Activated naive CD8-positive, alpha-beta T cell treated with anti-CD3 and anti-CD28 coated beads for 36 hours (primary cell): Measurements from ENCODE around the gene CALML4. TPM values are rescaled to one million over a fixed set of nuclear protein-coding genes. Genes with fewer than 3 reads are reported as not detected.
"Not testable (repeated sequence)": the region's sequence is repeated elsewhere in the genome, so short reads cannot be mapped to it uniquely, and the experiment has no call there.

Source experiments
- DNase-seq: peaks from one replicate; pipeline ENCODE4 v3.0.0; 2021
- H3K27ac Mint-ChIP-seq: one replicate; pipeline ENCODE4 v1.8.0; 2022; ENCODE audit warnings: mild to moderate bottlenecking, moderate library complexity, mixed read lengths
- H3K27me3 Mint-ChIP-seq: one replicate; pipeline ENCODE4 v1.8.0; 2022; ENCODE audit warnings: mild to moderate bottlenecking, mixed read lengths
- H3K36me3 Mint-ChIP-seq: one replicate; pipeline ENCODE4 v1.8.0; 2021; ENCODE audit warnings: mild to moderate bottlenecking, mixed read lengths
- H3K4me1 Mint-ChIP-seq: one replicate; pipeline ENCODE4 v1.8.0; 2021; ENCODE audit warnings: mixed read lengths
- H3K4me3 Mint-ChIP-seq: one replicate; pipeline ENCODE4 v1.8.0; 2022; ENCODE audit warnings: mild to moderate bottlenecking, moderate library complexity, mixed read lengths
- H3K9me3 Mint-ChIP-seq: one replicate; pipeline ENCODE4 v1.8.0; 2022; ENCODE audit warnings: mixed read lengths
- total RNA-seq, 2 experiments: library from RNA; stranded (reverse); gene quantifications; one replicate each; pipeline ENCODE4 v1.2.3, GENCODE V29; 2021

CALML4 gene
- total RNA-seq, 2 experiments from 2014 or later: 5.4 to 7.4 TPM

- Mint-ChIP-seq H3K4me3 (peak within 1 kb of the TSS; percentile 92), H3K9me3 (no peaks in the 10 kb centered on the region), H3K4me1 (peaks cover 35% of the 10 kb centered on the region), H3K27me3 (no peaks in the 10 kb centered on the region), H3K27ac (peak within 1 kb of the TSS; percentile 98), H3K36me3 (peaks cover 35% of the 10 kb centered on the region)
- peak; percentile 90 for DNase-seq
These were observed 24.4 kb upstream of the CALML4 start, which contains the start of gene CLN6 for GRCh38 chr15:68229386-68230156. Gene CLN6, minus strand, starts transcription at chr15:68229728. Its CDS starts 144 bp downstream, at chr15:68229584.

GRCh38 chr15:68228971-68229385 is 23.8 kb upstream of the CALML4 start:
- no peaks in the 10 kb centered on the region for H3K9me3 Mint-ChIP-seq
- DNase-seq: no peak
- peak overlapping the region; percentile 91 for H3K27ac Mint-ChIP-seq
- H3K36me3 Mint-ChIP-seq: peaks cover 38% of the 10 kb centered on the region
- no peaks in the 10 kb centered on the region for H3K27me3 Mint-ChIP-seq
- peak overlapping the region; percentile 92 for H3K4me3 Mint-ChIP-seq
- H3K4me1 Mint-ChIP-seq: peaks cover 36% of the 10 kb centered on the region

DNA sequence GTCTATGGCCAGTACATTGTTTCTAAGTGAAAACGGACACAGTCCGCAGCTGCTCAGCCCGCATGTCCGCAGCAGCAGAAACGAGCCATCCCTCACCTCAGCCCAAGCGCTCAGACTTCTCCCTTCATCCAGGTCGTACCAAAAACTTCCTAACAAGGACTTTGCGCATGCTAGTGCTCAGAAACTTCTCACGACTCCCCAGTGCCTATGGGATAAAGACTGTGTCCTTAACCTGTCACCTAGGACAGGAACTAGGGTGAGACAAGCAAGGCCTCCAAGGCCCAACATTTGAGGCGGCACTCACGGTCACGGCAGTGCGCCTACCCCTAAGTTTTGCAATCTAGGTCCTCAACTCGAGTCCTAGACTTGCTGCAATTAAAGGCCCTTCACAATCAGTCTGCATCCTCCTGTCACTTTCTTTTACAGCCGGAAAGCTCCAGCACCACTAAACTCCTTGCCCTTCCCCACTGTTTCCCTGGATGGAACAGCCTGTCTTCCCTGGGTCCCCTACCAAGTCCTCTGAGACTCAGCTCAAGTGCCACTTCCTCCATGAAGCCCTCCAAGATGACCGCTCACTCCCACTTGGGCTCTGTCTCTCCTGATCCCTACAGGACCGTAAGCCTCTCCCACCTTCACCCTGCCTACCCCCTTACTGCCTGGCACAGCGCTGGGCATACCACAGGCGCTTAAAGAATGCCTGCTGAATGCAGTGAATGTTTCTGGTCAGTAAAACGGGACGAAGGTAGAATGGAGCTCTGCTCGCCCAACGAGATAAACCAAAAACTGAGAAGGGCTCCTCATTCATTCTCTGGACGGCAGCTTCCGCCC is 23.2 kb upstream of the CALML4 start:
- H3K9me3 Mint-ChIP-seq: no peaks in the 10 kb centered on the region
- H3K36me3 Mint-ChIP-seq: peaks cover 39% of the 10 kb centered on the region
- H3K27me3 Mint-ChIP-seq: no peaks in the 10 kb centered on the region
- peak overlapping the region; percentile 91 for H3K27ac Mint-ChIP-seq
- H3K4me1 Mint-ChIP-seq: peaks cover 36% of the 10 kb centered on the region
- peak overlapping the region; percentile 92 for H3K4me3 Mint-ChIP-seq
- DNase-seq: no peak

- H3K4me3 Mint-ChIP-seq: peak overlapping the region; percentile 92
- H3K27ac Mint-ChIP-seq: peak overlapping the region; percentile 36
- peaks cover 39% of the 10 kb centered on the region for H3K4me1 Mint-ChIP-seq
- H3K9me3 Mint-ChIP-seq: no peaks in the 10 kb centered on the region
- no peak for DNase-seq
- H3K36me3 Mint-ChIP-seq: peaks cover 45% of the 10 kb centered on the region
- no peaks in the 10 kb centered on the region for H3K27me3 Mint-ChIP-seq
These were observed 22.6 kb upstream of the CALML4 start for GRCh38 chr15:68227643-68228142.

- Mint-ChIP-seq H3K36me3 (peaks cover 49% of the 10 kb centered on the region), H3K4me3 (peak overlapping the region; percentile 37), H3K4me1 (peaks cover 35% of the 10 kb centered on the region)
- not testable (repeated sequence) for DNase-seq, H3K9me3 Mint-ChIP-seq, H3K27me3 Mint-ChIP-seq, H3K27ac Mint-ChIP-seq
These were observed 20.3 kb upstream of the CALML4 start for GRCh38 chr15:68225442-68225841.

DNA sequence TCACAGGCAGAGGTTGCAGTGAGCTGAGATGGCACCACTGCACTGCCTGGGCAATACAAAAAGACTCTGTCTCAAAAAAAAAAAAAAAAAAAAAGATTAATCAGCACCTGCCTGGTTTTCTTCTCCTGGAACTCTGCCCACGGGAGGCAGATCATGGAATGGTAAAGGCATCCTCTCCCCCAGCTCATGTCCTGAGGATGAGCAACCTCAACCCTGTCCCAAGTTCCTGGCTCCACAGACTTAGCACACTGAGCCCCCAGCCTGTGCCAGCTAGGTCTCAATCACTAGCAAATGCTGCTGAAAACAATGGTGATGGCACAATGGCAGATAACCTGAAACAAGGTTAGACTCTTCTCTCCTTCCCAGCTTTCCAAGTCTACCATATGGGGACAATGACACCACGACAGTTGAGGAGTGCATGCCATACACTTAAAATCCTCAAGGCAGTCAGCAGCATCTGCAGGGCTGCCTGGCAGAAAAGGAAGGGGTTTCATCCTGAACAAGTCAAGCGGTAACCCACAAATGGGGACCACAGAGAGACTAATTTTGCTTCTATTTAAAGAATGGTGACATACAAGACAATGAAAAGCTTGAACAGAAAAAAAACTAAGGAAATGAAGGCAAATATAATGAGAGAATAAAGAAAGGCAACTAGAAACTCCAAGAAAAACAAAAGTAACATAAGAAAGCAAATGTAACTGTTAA is 19.6 kb upstream of the CALML4 start:
- DNase-seq: no peak
- Mint-ChIP-seq H3K4me3 (no peak overlapping the region), H3K27ac (no peak overlapping the region), H3K9me3 (no peaks in the 10 kb centered on the region), H3K27me3 (no peaks in the 10 kb centered on the region), H3K4me1 (peaks cover 28% of the 10 kb centered on the region), H3K36me3 (peaks cover 49% of the 10 kb centered on the region)

GRCh38 chr15:68224108-68224507 is 19.0 kb upstream of the CALML4 start:
- no peak for DNase-seq
- H3K4me1 Mint-ChIP-seq: peaks cover 28% of the 10 kb centered on the region
- no peak overlapping the region for H3K4me3 Mint-ChIP-seq
- H3K9me3 Mint-ChIP-seq: no peaks in the 10 kb centered on the region
- no peaks in the 10 kb centered on the region for H3K27me3 Mint-ChIP-seq
- peaks cover 49% of the 10 kb centered on the region for H3K36me3 Mint-ChIP-seq
- H3K27ac Mint-ChIP-seq: no peak overlapping the region

DNA sequence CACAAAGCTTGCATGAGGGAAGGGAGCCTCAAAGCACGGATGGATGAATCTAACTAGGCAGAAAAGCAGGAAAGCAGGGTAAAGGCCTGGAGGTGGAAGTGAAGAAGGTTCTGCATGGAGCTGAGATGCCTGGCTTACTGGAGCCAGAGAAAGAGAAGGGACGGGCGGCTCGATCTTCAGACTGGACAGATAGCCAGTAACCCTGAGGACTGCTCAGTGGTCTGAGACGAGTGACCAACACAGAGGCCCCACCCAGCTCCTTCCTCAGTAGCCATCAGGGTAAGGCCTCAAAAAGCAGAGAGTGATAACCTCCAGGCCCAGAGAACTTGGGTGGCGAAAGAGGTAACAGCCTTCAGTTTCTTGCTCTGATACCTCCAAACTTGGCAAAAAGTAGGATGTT is 18.0 kb upstream of the CALML4 start:
- DNase-seq: no peak
- H3K36me3 Mint-ChIP-seq: peaks cover 47% of the 10 kb centered on the region
- no peaks in the 10 kb centered on the region for H3K27me3 Mint-ChIP-seq
- no peak overlapping the region for H3K4me3 Mint-ChIP-seq
- no peaks in the 10 kb centered on the region for H3K9me3 Mint-ChIP-seq
- H3K4me1 Mint-ChIP-seq: peaks cover 24% of the 10 kb centered on the region
- no peak overlapping the region for H3K27ac Mint-ChIP-seq

- not testable (repeated sequence) for H3K27ac Mint-ChIP-seq, H3K9me3 Mint-ChIP-seq, DNase-seq, H3K27me3 Mint-ChIP-seq, H3K4me3 Mint-ChIP-seq
- Mint-ChIP-seq H3K4me1 (peaks cover 17% of the 10 kb centered on the region), H3K36me3 (peaks cover 46% of the 10 kb centered on the region)
These were observed 17.3 kb upstream of the CALML4 start for GRCh38 chr15:68222432-68222743.

DNA sequence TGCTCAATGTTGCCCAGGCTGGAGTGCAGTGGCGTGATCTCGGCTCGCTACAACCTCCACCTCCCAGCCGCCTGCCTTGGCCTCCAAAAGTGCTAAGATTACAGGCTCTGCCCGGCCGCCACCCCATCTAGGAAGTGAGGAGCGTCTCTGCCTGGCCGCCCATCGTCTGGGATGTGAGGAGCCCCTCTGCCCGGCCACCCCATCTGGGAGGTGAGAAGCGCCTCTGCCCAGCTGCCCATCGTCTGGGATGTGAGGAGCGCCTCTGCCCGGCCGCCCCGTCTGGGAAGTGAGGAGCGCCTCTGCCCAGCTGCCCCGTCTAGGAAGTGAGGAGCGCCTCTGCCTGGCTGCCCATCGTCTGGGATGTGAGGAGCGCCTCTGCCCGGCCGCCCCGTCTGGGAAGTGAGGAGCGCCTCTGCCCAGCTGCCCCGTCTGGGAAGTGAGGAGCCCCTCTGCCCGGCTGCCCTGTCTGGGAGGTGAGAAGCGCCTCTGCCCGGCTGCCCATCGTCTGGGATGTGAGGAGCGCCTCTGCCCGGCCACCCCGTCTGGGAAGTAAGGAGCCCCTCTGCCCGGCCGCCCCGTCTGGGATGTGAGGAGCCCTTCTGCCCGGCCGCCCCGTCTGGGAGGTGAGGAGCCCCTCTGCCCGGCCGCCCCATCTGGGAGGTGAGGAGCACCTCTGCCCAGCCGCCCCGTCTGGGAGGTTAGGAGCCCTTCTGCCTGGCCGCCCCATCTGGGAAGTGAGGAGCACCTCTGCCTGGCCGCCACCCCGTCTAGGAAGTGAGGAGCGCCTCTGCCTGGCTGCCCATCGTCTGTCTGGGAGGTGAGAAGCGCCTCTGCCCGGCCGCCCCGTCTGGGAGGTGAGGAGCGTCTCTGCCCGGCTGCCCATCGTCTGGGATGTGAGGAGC is 16.6 kb upstream of the CALML4 start:
- H3K36me3 Mint-ChIP-seq: peaks cover 40% of the 10 kb centered on the region
- not testable (repeated sequence) for DNase-seq, H3K27ac Mint-ChIP-seq, H3K4me3 Mint-ChIP-seq, H3K9me3 Mint-ChIP-seq, H3K27me3 Mint-ChIP-seq
- H3K4me1 Mint-ChIP-seq: peaks cover 14% of the 10 kb centered on the region

- H3K4me1 Mint-ChIP-seq: peaks cover 14% of the 10 kb centered on the region
- no peaks in the 10 kb centered on the region for H3K9me3 Mint-ChIP-seq
- no peak overlapping the region for H3K4me3 Mint-ChIP-seq
- H3K27ac Mint-ChIP-seq: no peak overlapping the region
- H3K27me3 Mint-ChIP-seq: no peaks in the 10 kb centered on the region
- peaks cover 39% of the 10 kb centered on the region for H3K36me3 Mint-ChIP-seq
- no peak for DNase-seq
These were observed 15.8 kb upstream of the CALML4 start for GRCh38 chr15:68220967-68221366.

- Mint-ChIP-seq H3K4me3 (no peak overlapping the region), H3K27ac (no peak overlapping the region), H3K9me3 (no peaks in the 10 kb centered on the region), H3K4me1 (peaks cover 14% of the 10 kb centered on the region), H3K27me3 (no peaks in the 10 kb centered on the region), H3K36me3 (peaks cover 39% of the 10 kb centered on the region)
- no peak for DNase-seq
These were observed 15.4 kb upstream of the CALML4 start for GRCh38 chr15:68220489-68220888.

- Mint-ChIP-seq H3K9me3 (no peaks in the 10 kb centered on the region), H3K4me3 (no peak overlapping the region), H3K36me3 (peaks cover 29% of the 10 kb centered on the region), H3K4me1 (peaks cover 6% of the 10 kb centered on the region), H3K27ac (no peak overlapping the region), H3K27me3 (no peaks in the 10 kb centered on the region)
- DNase-seq: no peak
These were observed 14.0 kb upstream of the CALML4 start for GRCh38 chr15:68218847-68219798.
